Prostate gland (tissue), 2 donors: ENCODE measurements around the gene FANCE.

Experiments used
- CTCF ChIP-seq, 4 experiments: fragments of 200-600 bp in 2 of 4; fragments of 450-650 bp in 2 of 4; sonication (generic) in 2 of 4; IDR thresholded peaks; 1 replicate in 3 of 4; 2 replicates in 1 of 4; pipeline ENCODE4 v1.5.1; 2016 to 2019; ENCODE audit warnings: antibody characterized with exemption in 4 of 4, mild to moderate bottlenecking in 2 of 4, moderate library complexity in 2 of 4
- POLR2AphosphoS5 ChIP-seq: sonication (generic); formaldehyde crosslinking; IDR thresholded peaks from one replicate; pipeline ENCODE4 v1.6.1; 2017; ENCODE audit warnings: antibody characterized with exemption

GRCh38 chr6:35496841-35497570 lies 44.9 kb downstream of the FANCE start, which contains the start of gene TEAD3:
- TF ChIP-seq POLR2AphosphoS5 (no peak), CTCF (IDR thresholded peaks at IDR 0.05) (no peak)
